HCT116 (cell line): Measurements from ENCODE around the gene CTCF. TPM values are rescaled to one million over a fixed set of nuclear protein-coding genes. Genes with fewer than 3 reads are reported as not detected.

Experiments
- ATAC-seq: fragments of 200-7000 bp; cut with Tn5 transposase; 2 replicates; pipeline ENCODE4 v1.9.1; 2020; ENCODE audit warnings: mild to moderate bottlenecking, moderate library complexity
- BruUV-seq: library from RNA; stranded (reverse); fragments of 400-500 nt; replicated peaks from 2 replicates; lab custom pipeline; 2021; lab: Mats Ljungman, UMichigan
- CTCF ChIA-PET: fragments of 300-600 bp; sonication (Branson Sonifier 250); formaldehyde crosslinking; loops from one replicate; lab custom pipeline; 2021; ENCODE audit warnings: antibody characterized with exemption; lab: Charles Lee
- POLR2A ChIA-PET: fragments of 300-600, 350-600 bp; sonication (Branson Sonifier 250); formaldehyde crosslinking; loops from one replicate; lab custom pipeline; 2021; ENCODE audit warnings: antibody characterized with exemption; lab: Charles Lee
- RAD21 ChIA-PET, 2 experiments: fragments of 300-600 bp; sonication (Branson Sonifier 250); formaldehyde crosslinking; loops; one replicate each; lab custom pipeline; 2023; ENCODE audit warnings: low total read pairs in 2 of 2; ENCODE audit not compliant: uncharacterized antibody in 2 of 2, unreplicated experiment in 2 of 2, low non-redundant PET in 1 of 2; lab: Charles Lee
- DNase-seq: peaks from one replicate; pipeline ENCODE4 v3.0.0-alpha.2; 2010; ENCODE audit warnings: low read depth, low spot score
- H2AFZ ChIP-seq: fragments of 200-600 bp; shearing (Covaris generic), sonication (generic); 2 replicates; pipeline ENCODE4 v1.6.1; 2017; ENCODE audit warnings: low read depth, mixed run types, mixed read lengths, antibody characterized with exemption, low read length; ENCODE audit not compliant: poor library complexity, severe bottlenecking
- H3K27ac ChIP-seq: 2 replicates; pipeline ENCODE4 v1.5.1; 2012; ENCODE audit warnings: low read depth, low read length
- H3K27me3 ChIP-seq: fragments of 200-600 bp; sonication (generic); 2 replicates; pipeline ENCODE4 v1.6.1; 2016; ENCODE audit warnings: mixed run types, low read length, mixed read lengths; ENCODE audit not compliant: insufficient read depth
- H3K36me3 ChIP-seq, 2 experiments: fragments of 200-500 bp in 1 of 2; fragments of 200-600 bp in 1 of 2; sonication (Bioruptor generic) in 1 of 2; sonication (generic) in 1 of 2; 2 replicates each; pipeline versions ENCODE4 v1.5.1 to v1.6.1; 2014 to 2016; ENCODE audit warnings: low read length in 2 of 2, inconsistent platforms in 1 of 2, mixed read lengths in 1 of 2, mixed run types in 1 of 2; ENCODE audit not compliant: insufficient read depth in 2 of 2, control insufficient read depth in 1 of 2
- H3K4me1 ChIP-seq, 2 experiments: fragments of 200-600 bp in 1 of 2; sonication (generic) in 1 of 2; 2 replicates each; pipeline versions ENCODE4 v1.5.1 to v1.6.1; 2012 to 2017; ENCODE audit warnings: low read length in 2 of 2, inconsistent platforms in 1 of 2, mild to moderate bottlenecking in 1 of 2, mixed read lengths in 1 of 2, mixed run types in 1 of 2, moderate library complexity in 1 of 2; ENCODE audit not compliant: insufficient read depth in 2 of 2, control insufficient read depth in 1 of 2
- H3K4me2 ChIP-seq: fragments of 200-600 bp; sonication (generic); 2 replicates; pipeline ENCODE4 v1.6.1; 2017; ENCODE audit warnings: mixed run types, low read length, mixed read lengths
- H3K4me3 ChIP-seq, 2 experiments: fragments of 200-600 bp in 1 of 2; sonication (generic) in 1 of 2; replicated peaks in 1 of 2; 2 replicates each; pipeline ENCODE4 v1.5.1; 2011 to 2016; ENCODE audit warnings: low read length in 2 of 2, control low read depth in 1 of 2, low read depth in 1 of 2, mild to moderate bottlenecking in 1 of 2, mixed read lengths in 1 of 2, mixed run types in 1 of 2
- H3K79me2 ChIP-seq: fragments of 200-600 bp; sonication (generic); 2 replicates; pipeline ENCODE4 v1.6.1; 2017; ENCODE audit warnings: mild to moderate bottlenecking, mixed run types, low read length, moderate library complexity, mixed read lengths; ENCODE audit not compliant: insufficient read depth
- H3K9ac ChIP-seq: fragments of 200-600 bp; sonication (generic); 2 replicates; pipeline ENCODE4 v1.6.1; 2016; ENCODE audit warnings: low read length, mixed read lengths
- H3K9me2 ChIP-seq: fragments of 200-600 bp; sonication (generic), shearing (Covaris generic); 2 replicates; pipeline ENCODE4 v1.6.1; 2017; ENCODE audit warnings: mixed run types, mild to moderate bottlenecking, moderate library complexity; ENCODE audit not compliant: insufficient read depth
- H3K9me3 ChIP-seq, 2 experiments: fragments of 200-500 bp in 1 of 2; fragments of 200-600 bp in 1 of 2; sonication (Bioruptor generic) in 1 of 2; sonication (generic) in 1 of 2; 2 replicates each; pipeline ENCODE4 v1.6.1; 2014 to 2017; ENCODE audit warnings: low read length in 2 of 2, mixed read lengths in 2 of 2, inconsistent platforms in 1 of 2, low read depth in 1 of 2, mild to moderate bottlenecking in 1 of 2, mixed run types in 1 of 2, moderate library complexity in 1 of 2; ENCODE audit not compliant: control insufficient read depth in 1 of 2, insufficient read depth in 1 of 2
- H4K20me1 ChIP-seq: fragments of 200-600 bp; sonication (generic), shearing (Covaris generic); 2 replicates; pipeline ENCODE4 v1.6.1; 2017; ENCODE audit warnings: mixed run types, mild to moderate bottlenecking, moderate library complexity; ENCODE audit not compliant: insufficient read depth
- CBX3 ChIP-seq: IDR thresholded peaks from 2 replicates; pipeline ENCODE4 v1.6.1; 2012; ENCODE audit warnings: low read depth
- CEBPB ChIP-seq: IDR thresholded peaks from 2 replicates; pipeline ENCODE4 v1.6.1; 2012; ENCODE audit warnings: low read depth
- EZH2 ChIP-seq: fragments of 200-600 bp; sonication (generic); IDR thresholded peaks from 2 replicates; pipeline ENCODE4 v1.6.1; 2017; ENCODE audit warnings: antibody characterized with exemption, mixed run types
- FOSL1 ChIP-seq: IDR thresholded peaks from 2 replicates; pipeline ENCODE4 v1.6.1; 2012; ENCODE audit warnings: low read depth
- JUND ChIP-seq: IDR thresholded peaks from 2 replicates; pipeline ENCODE4 v1.6.1; 2012
- POLR2AphosphoS5 ChIP-seq: IDR thresholded peaks from 2 replicates; pipeline ENCODE4 v1.6.1; 2011; ENCODE audit warnings: mild to moderate bottlenecking, low read depth, low read length, moderate library complexity
- RAD21 ChIP-seq: IDR thresholded peaks from 2 replicates; pipeline ENCODE4 v1.6.1; 2012; ENCODE audit warnings: low read depth, mild to moderate bottlenecking
- SIN3A ChIP-seq: IDR thresholded peaks from 2 replicates; pipeline ENCODE4 v1.6.1; 2012; ENCODE audit warnings: low read depth
- SP1 ChIP-seq: IDR thresholded peaks from 2 replicates; pipeline ENCODE4 v1.6.1; 2012; ENCODE audit warnings: low read depth
- SRF ChIP-seq: IDR thresholded peaks from 2 replicates; pipeline ENCODE4 v1.6.1; 2012; ENCODE audit warnings: low read depth
- ZFX ChIP-seq: fragments of 450-650 bp; IDR thresholded peaks from 2 replicates; pipeline ENCODE4 v1.6.1; 2017
- ZNF274 ChIP-seq: fragments of 200-500 bp; sonication (Bioruptor generic); IDR thresholded peaks from 2 replicates; pipeline ENCODE4 v1.6.1; 2014; ENCODE audit warnings: mild to moderate bottlenecking, low read depth, low read length, inconsistent platforms
- intact Hi-C: fragments of 100-400 bp; cut with micrococcal nuclease; formaldehyde crosslinking; loops from 2 replicates; pipeline ENCODE4 v1.10.0; 2022
- total RNA-seq: library from RNA; stranded (reverse); gene quantifications from one replicate; pipeline ENCODE4 v1.2.1, GENCODE V29; 2021; ENCODE audit not compliant: unreplicated experiment
- TF ChIP-seq, protein P1 (sequence below): IDR thresholded peaks from 2 replicates; pipeline ENCODE4 v1.6.1; 2012
- TF ChIP-seq, protein P2 (sequence below): IDR thresholded peaks from 2 replicates; pipeline ENCODE4 v1.6.1; 2012
- TF ChIP-seq, protein P3 (sequence below), 3 experiments: fragments of 200-600 bp in 1 of 3; sonication (generic) in 1 of 3; IDR thresholded peaks in 2 of 3; conservative IDR thresholded peaks in 1 of 3; 2 replicates each; pipeline ENCODE4 v1.5.1; 2012 to 2017; ENCODE audit warnings: low read depth in 2 of 3, low read length in 2 of 3, antibody characterized with exemption in 1 of 3, borderline replicate concordance in 1 of 3, control low read depth in 1 of 3, mild to moderate bottlenecking in 1 of 3, mixed read lengths in 1 of 3, mixed run types in 1 of 3, moderate library complexity in 1 of 3; ENCODE audit not compliant: insufficient read depth in 1 of 3

The CTCF gene
- total RNA-seq, 1 experiment from 2014 or later = 48.3 TPM

DNA sequence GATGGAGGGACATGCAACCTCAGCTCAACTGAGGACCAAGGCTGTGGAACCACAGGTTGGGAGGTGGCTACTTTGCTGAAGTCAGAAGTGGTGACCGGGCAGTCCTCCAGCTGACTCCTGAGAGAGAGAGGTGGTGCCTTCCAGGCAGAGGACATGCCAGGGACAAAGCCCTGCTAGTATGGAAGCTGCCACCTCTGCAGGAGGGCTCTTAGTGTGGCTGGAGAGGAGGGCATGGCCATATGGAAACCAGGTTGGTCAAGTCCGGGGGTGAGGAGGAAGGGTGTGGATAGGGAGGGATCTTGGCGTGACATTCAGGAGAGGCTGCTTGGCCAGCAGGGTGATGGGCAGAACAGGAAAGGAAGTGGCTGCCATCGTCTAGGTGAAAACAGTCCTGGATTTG, 110.0 kb downstream of the CTCF start:
- ChIA-PET POLR2A (no interaction called here), CTCF (interaction anchor here (0.7 to 5.0 kb wide), 19 partner anchors 9 to 369 kb away, joined by 3 to 21 read pairs (median 4); partner anchors contain the start of genes ACD, GFOD2, NRN1L and PARD6A), RAD21 (interaction anchor here in 1 of 2 experiments (1.3 kb wide), 1 partner anchor 134 kb away, joined by 3 read pairs; the partner anchor contains the start of genes RANBP10 and TSNAXIP1)
- DNase-seq = no peak
- peaks cover 4 to 17% of the 10 kb centered on the region in 2 experiments; a peak in 3 of 4 replicates for H3K4me1 ChIP-seq
- BruUV-seq = no TSS peak
- peak overlapping the region; percentile 23; the same call in 1 of the 2 replicates for H3K4me2 ChIP-seq
- no peaks in the 10 kb centered on the region for H3K36me3 ChIP-seq
- no peak overlapping the region for H3K4me3 ChIP-seq
- H3K9ac ChIP-seq = no peak overlapping the region
- intact Hi-C loops = loop anchor here (1.0 to 5.0 kb wide), 4 partner anchors 135 to 370 kb away; partner anchors contain the start of genes RANBP10 and TSNAXIP1
- H4K20me1 ChIP-seq = no peaks in the 10 kb centered on the region
- no peak overlapping the region for H2AFZ ChIP-seq
- peak; percentile 9; the same call in 1 of the 2 replicates for ATAC-seq
- H3K79me2 ChIP-seq = no peaks in the 10 kb centered on the region
- no peaks in the 10 kb centered on the region for H3K27me3 ChIP-seq
- TF ChIP-seq, protein P1, sequence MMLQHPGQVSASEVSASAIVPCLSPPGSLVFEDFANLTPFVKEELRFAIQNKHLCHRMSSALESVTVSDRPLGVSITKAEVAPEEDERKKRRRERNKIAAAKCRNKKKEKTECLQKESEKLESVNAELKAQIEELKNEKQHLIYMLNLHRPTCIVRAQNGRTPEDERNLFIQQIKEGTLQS = no peak
- H3K9me3 ChIP-seq = no peaks in the 10 kb centered on the region
- H3K9me2 ChIP-seq = no peaks in the 10 kb centered on the region
- H3K27ac ChIP-seq = no peak overlapping the region

DNA sequence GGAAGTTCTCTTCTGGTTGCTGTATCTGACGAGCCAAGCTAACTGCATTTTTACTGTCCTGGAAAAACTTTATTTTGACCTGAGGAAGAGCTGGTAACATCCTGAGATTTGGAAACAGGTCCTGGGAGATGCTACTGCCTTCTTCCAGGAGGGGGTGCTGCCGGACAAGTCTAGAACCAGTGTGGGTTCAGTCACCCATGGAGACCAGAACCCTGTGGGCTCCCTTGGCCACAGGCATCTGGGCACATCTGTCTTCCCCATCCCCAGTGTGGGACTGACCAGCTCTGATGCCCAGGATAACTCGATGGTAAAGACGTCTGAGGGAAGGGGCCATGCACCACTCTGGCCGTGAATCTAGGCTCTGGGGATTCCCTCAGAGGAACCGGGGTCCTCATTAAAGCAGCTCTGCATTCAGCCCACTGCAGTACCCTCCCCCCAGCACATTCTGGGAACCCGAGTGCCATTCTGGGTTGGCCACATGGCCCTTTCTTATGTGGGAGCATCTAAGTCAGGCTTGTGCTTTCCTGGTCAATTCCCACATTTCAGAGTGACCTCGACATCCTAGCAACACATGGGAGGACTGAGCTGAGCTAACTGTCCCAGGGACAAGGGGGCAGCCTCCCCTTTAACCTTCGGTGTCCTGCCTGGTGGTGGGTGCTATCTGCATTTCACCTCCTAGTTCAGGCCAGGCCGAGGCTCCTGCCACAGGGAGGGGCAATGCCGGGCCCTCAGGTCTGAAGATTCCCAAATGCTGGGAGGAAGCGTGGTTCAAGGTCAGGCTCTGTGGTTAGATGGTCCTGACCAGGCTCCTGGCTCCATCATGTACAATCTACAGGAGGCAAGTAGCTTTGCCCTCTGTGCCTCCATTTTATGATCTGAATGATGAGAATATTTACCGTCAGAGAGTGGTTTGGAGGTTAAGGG, 110.7 kb downstream of the CTCF start:
- POLR2A ChIA-PET = no interaction called here
- peak; percentile 93 for TF ChIP-seq RAD21
- TF ChIP-seq, protein P2, sequence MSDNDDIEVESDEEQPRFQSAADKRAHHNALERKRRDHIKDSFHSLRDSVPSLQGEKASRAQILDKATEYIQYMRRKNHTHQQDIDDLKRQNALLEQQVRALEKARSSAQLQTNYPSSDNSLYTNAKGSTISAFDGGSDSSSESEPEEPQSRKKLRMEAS = no peak
- TF ChIP-seq ZNF274 = no peak
- TF ChIP-seq, protein P3, sequence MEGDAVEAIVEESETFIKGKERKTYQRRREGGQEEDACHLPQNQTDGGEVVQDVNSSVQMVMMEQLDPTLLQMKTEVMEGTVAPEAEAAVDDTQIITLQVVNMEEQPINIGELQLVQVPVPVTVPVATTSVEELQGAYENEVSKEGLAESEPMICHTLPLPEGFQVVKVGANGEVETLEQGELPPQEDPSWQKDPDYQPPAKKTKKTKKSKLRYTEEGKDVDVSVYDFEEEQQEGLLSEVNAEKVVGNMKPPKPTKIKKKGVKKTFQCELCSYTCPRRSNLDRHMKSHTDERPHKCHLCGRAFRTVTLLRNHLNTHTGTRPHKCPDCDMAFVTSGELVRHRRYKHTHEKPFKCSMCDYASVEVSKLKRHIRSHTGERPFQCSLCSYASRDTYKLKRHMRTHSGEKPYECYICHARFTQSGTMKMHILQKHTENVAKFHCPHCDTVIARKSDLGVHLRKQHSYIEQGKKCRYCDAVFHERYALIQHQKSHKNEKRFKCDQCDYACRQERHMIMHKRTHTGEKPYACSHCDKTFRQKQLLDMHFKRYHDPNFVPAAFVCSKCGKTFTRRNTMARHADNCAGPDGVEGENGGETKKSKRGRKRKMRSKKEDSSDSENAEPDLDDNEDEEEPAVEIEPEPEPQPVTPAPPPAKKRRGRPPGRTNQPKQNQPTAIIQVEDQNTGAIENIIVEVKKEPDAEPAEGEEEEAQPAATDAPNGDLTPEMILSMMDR (IDR thresholded peaks at IDR 0.05 in 2 of 3, conservative IDR thresholded peaks at IDR 0.05 in 1 of 3; ENCODE audit: borderline replicate concordance in 1 of 3, insufficient read depth in 1 of 3, low read depth in 2 of 3, low read length in 2 of 3) = peak; percentile 78 to 92 (median 90); a peak in 5 of 6 replicates
- TF ChIP-seq SRF = no peak
- no peak for TF ChIP-seq CBX3
- TF ChIP-seq CEBPB = no peak
- TF ChIP-seq FOSL1 = no peak
- TF ChIP-seq EZH2 = no peak
- no peak for TF ChIP-seq POLR2AphosphoS5
- no peak for TF ChIP-seq SIN3A
- TF ChIP-seq JUND = no peak
- no peak for TF ChIP-seq SP1
- no peak for TF ChIP-seq ZFX
- TF ChIP-seq, all 23 proteins: peak for 2

More for the DNA sequence above, 110.7 kb downstream of the CTCF start:
- intact Hi-C loops = loop anchor here (1.0 to 5.0 kb wide), 4 partner anchors 134 to 369 kb away; partner anchors contain the start of genes RANBP10 and TSNAXIP1
- no peaks in the 10 kb centered on the region for H3K9me3 ChIP-seq
- peak; percentile 63 for ATAC-seq
- no peak overlapping the region for H3K4me3 ChIP-seq
- H2AFZ ChIP-seq = no peak overlapping the region
- H3K9me2 ChIP-seq = no peaks in the 10 kb centered on the region
- no peaks in the 10 kb centered on the region for H4K20me1 ChIP-seq
- CTCF ChIA-PET = interaction anchor here (0.6 to 5.0 kb wide), 20 partner anchors 10 to 368 kb away, joined by 3 to 21 read pairs (median 4); partner anchors contain the start of genes ACD, GFOD2, NRN1L and PARD6A
- peak; percentile 42 for DNase-seq
- no peaks in the 10 kb centered on the region for H3K79me2 ChIP-seq
- H3K27ac ChIP-seq = no peak overlapping the region
- H3K36me3 ChIP-seq = no peaks in the 10 kb centered on the region
- BruUV-seq = no TSS peak
- H3K9ac ChIP-seq = no peak overlapping the region
- peaks cover 0 to 10% of the 10 kb centered on the region in 2 experiments; a peak in 2 of 4 replicates for H3K4me1 ChIP-seq
- no peaks in the 10 kb centered on the region for H3K27me3 ChIP-seq
- H3K4me2 ChIP-seq = peak overlapping the region; percentile 23; the same call in 1 of the 2 replicates
- RAD21 ChIA-PET = interaction anchor here in 1 of 2 experiments (1.3 kb wide), 1 partner anchor 134 kb away, joined by 3 read pairs; the partner anchor contains the start of genes RANBP10 and TSNAXIP1
